ENCODE results near the gene ENTPD3.
"Not testable (repeated sequence)": the region's sequence is repeated elsewhere in the genome, so short reads cannot be mapped to it uniquely, and the experiment has no call there.

- TF ChIP-seq TAF1, POLR2A, POLR2AphosphoS5, SPI1 (IDR thresholded peaks at IDR 0.05; ENCODE audit: low read depth, low read length): not testable (repeated sequence)
Measured at GRCh38 chr3:40460481-40460880, 73.5 kb downstream of the ENTPD3 start.
